GM12878 (cell line): ENCODE results near the gene PDK3. TPM values are rescaled to one million over a fixed set of nuclear protein-coding genes. Genes with fewer than 3 reads are reported as not detected.

Experiments
- CBX3 ChIP-seq: fragments of 200-600 bp; sonication (generic); IDR thresholded peaks from 2 replicates; pipeline ENCODE4 v1.6.1; 2016; ENCODE audit warnings: low read depth, borderline replicate concordance
- CHD2 ChIP-seq: IDR thresholded peaks from 2 replicates; pipeline ENCODE4 v1.6.1; 2011; ENCODE audit warnings: low read depth, low read length, improper control_type of control experiment, borderline replicate concordance
- CHD4 ChIP-seq: fragments of 200-600 bp; sonication (generic); IDR thresholded peaks from 2 replicates; pipeline ENCODE4 v1.6.1; 2016; ENCODE audit warnings: mild to moderate bottlenecking
- DPF2 ChIP-seq: fragments of 450-650 bp; IDR thresholded peaks from 2 replicates; pipeline ENCODE4 v1.6.1; 2017; ENCODE audit warnings: mild to moderate bottlenecking
- ESRRA ChIP-seq: IDR thresholded peaks from 2 replicates; pipeline ENCODE4 v1.6.1; 2012; ENCODE audit warnings: mild to moderate bottlenecking, low read length, improper control_type of control experiment
- FOXM1 ChIP-seq: IDR thresholded peaks from 2 replicates; pipeline ENCODE4 v1.6.1; 2012; ENCODE audit warnings: low read depth, mild to moderate bottlenecking, inconsistent platforms, low read length, moderate library complexity
- GABPA ChIP-seq: IDR thresholded peaks from 2 replicates; pipeline ENCODE4 v1.6.1; 2014; ENCODE audit warnings: antibody characterized with exemption, low read depth, mild to moderate bottlenecking, inconsistent platforms
- IKZF2 ChIP-seq, 2 experiments: fragments of 450-650 bp; IDR thresholded peaks; 2 replicates each; pipeline ENCODE4 v1.6.1; 2017; ENCODE audit warnings: mild to moderate bottlenecking in 2 of 2, moderate library complexity in 2 of 2
- KAT2A ChIP-seq: conservative IDR thresholded peaks from 2 replicates; pipeline ENCODE4 v1.6.1; 2011; ENCODE audit warnings: low read depth, low read length; ENCODE audit not compliant: control insufficient read depth
- MTA3 ChIP-seq: IDR thresholded peaks from 2 replicates; pipeline ENCODE4 v1.6.1; 2012; ENCODE audit warnings: low read length, inconsistent platforms, borderline replicate concordance
- NBN ChIP-seq: fragments of 450-650 bp; IDR thresholded peaks from 2 replicates; pipeline ENCODE4 v1.6.1; 2016
- NFIC ChIP-seq: IDR thresholded peaks from 2 replicates; pipeline ENCODE4 v1.6.1; 2012; ENCODE audit warnings: low read depth, mild to moderate bottlenecking, inconsistent platforms, low read length, moderate library complexity
- NFXL1 ChIP-seq: fragments of 450-650 bp; IDR thresholded peaks from 2 replicates; pipeline ENCODE4 v1.6.1; 2017; ENCODE audit warnings: antibody characterized with exemption, mild to moderate bottlenecking, borderline replicate concordance
- NFYA ChIP-seq: IDR thresholded peaks from 2 replicates; pipeline ENCODE4 v1.6.1; 2011; ENCODE audit warnings: low read depth, mild to moderate bottlenecking, low read length, improper control_type of control experiment, borderline replicate concordance
- PAX5 ChIP-seq: IDR thresholded peaks from 2 replicates; pipeline ENCODE4 v1.6.1; 2011; ENCODE audit warnings: low read depth, low read length, borderline replicate concordance
- POU2F2 ChIP-seq: IDR thresholded peaks from 3 replicates; pipeline ENCODE4 v1.6.1; 2011; ENCODE audit warnings: low read depth, mild to moderate bottlenecking, low read length, borderline replicate concordance
- RAD21 ChIP-seq: IDR thresholded peaks from 2 replicates; pipeline ENCODE4 v1.6.1; 2011; ENCODE audit warnings: mild to moderate bottlenecking, low read depth, low read length, moderate library complexity; ENCODE audit not compliant: insufficient read depth
- RBBP5 ChIP-seq: fragments of 200-600 bp; sonication (generic); conservative IDR thresholded peaks from 2 replicates; pipeline ENCODE4 v1.6.1; 2016
- SIX5 ChIP-seq: IDR thresholded peaks from 2 replicates; pipeline ENCODE4 v1.6.1; 2011; ENCODE audit warnings: mild to moderate bottlenecking, low read depth, low read length, moderate library complexity; ENCODE audit not compliant: severe bottlenecking
- SMC3 ChIP-seq: IDR thresholded peaks from 2 replicates; pipeline ENCODE4 v1.6.1; 2011; ENCODE audit warnings: low read length, improper control_type of control experiment, borderline replicate concordance
- STAT1 ChIP-seq: fragments of 450-650 bp; conservative IDR thresholded peaks from 2 replicates; pipeline ENCODE4 v1.6.1; 2014; ENCODE audit warnings: antibody characterized with exemption, mild to moderate bottlenecking
- STAT3 ChIP-seq: IDR thresholded peaks from 2 replicates; pipeline ENCODE4 v1.6.1; 2011; ENCODE audit warnings: low read depth, low read length, improper control_type of control experiment
- YY1 ChIP-seq: IDR thresholded peaks from 2 replicates; pipeline ENCODE4 v1.6.1; 2011; ENCODE audit warnings: low read depth, mild to moderate bottlenecking, low read length
- ZNF274 ChIP-seq: IDR thresholded peaks from one replicate; pipeline ENCODE4 v1.8.0; 2011; ENCODE audit not compliant: insufficient read length, insufficient read depth
- polyA plus RNA-seq, 11 experiments: library from polyadenylated mRNA; depleted of rRNA in 4 of 11; unstranded in 6 of 11; stranded (reverse) in 5 of 11; fragments of >200 nt; fragmentation: Nextera tagmentation in 4 of 11; fragmentation: Illumina TruSeq in 1 of 11; extraction: Ambion mirVana in 4 of 11; extraction: Trizol in 1 of 11; gene quantifications; 1 replicate in 1 of 11; 2 replicates in 10 of 11; pipeline versions ENCODE4 v1.2.1 to v1.2.3, GENCODE V29; 2011 to 2016; ENCODE audit warnings: inconsistent platforms in 2 of 11, missing spikeins in 2 of 11, low read depth in 1 of 11
- total RNA-seq, 4 experiments: library from RNA; depleted of rRNA in 3 of 4; stranded (reverse); fragments of >200 nt in 3 of 4; fragmentation: Illumina TruSeq in 1 of 4; extraction: Trizol in 1 of 4; gene quantifications; 2 replicates each; pipeline versions ENCODE4 v1.2.1 to v1.2.3, GENCODE V29; 2013 to 2021
- TF ChIP-seq, protein P1 (sequence below): fragments of 450-650 bp; IDR thresholded peaks from 2 replicates; pipeline ENCODE4 v1.6.1; 2017; ENCODE audit warnings: low read depth, mild to moderate bottlenecking, moderate library complexity
- TF ChIP-seq, protein P2 (sequence below): fragments of 450-650 bp; IDR thresholded peaks from 2 replicates; pipeline ENCODE4 v1.6.1; 2018; ENCODE audit warnings: borderline replicate concordance, mild to moderate bottlenecking; ENCODE audit not compliant: partially characterized antibody
- TF ChIP-seq, protein P3 (sequence below): fragments of 450-650 bp; formaldehyde crosslinking; IDR thresholded peaks from 2 replicates; pipeline ENCODE4 v1.5.0; 2022; ENCODE audit warnings: mild to moderate bottlenecking, missing genetic modification characterization

The PDK3 gene
- total and polyA plus RNA-seq, 10 of the 15 experiments (the other 5 are each of a cell fraction or from before 2014, with no cell fraction given) = 4.2 to 54.6 (median 21.9) TPM

DNA sequence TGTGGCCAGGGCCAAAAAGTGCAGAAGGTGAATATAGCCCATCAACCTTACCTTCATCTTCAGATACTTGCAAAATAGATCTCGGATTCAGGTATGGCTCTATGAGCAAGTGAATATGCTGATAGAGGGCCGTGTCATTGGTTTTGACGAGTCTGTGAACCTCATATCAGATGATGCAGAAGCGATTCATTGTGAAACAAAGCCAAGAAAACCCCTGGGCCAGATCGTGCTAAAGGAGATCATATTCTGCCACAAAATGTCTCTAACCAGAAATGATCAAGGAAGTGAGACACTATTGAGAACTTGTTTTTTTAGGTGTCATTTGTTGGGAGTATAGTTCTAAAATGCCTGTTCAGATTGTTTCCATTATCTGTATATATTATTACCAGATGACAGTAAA is 48.3 kb downstream of the PDK3 start (continued):
- TF ChIP-seq, protein P1, sequence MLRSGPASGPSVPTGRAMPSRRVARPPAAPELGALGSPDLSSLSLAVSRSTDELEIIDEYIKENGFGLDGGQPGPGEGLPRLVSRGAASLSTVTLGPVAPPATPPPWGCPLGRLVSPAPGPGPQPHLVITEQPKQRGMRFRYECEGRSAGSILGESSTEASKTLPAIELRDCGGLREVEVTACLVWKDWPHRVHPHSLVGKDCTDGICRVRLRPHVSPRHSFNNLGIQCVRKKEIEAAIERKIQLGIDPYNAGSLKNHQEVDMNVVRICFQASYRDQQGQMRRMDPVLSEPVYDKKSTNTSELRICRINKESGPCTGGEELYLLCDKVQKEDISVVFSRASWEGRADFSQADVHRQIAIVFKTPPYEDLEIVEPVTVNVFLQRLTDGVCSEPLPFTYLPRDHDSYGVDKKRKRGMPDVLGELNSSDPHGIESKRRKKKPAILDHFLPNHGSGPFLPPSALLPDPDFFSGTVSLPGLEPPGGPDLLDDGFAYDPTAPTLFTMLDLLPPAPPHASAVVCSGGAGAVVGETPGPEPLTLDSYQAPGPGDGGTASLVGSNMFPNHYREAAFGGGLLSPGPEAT = peak; percentile 89
- TF ChIP-seq POU2F2 = no peak
- TF ChIP-seq CHD4 = no peak
- no peak for TF ChIP-seq PAX5
- 0 out of 2 replicates have a peak, but pooled peaks have one; percentile 43 for TF ChIP-seq STAT3
- TF ChIP-seq MTA3 = no peak
- 0 out of 2 replicates have a peak, but pooled peaks have one; percentile 33 for TF ChIP-seq FOXM1
- TF ChIP-seq GABPA = no peak
- TF ChIP-seq CBX3 = no peak
- no peak for TF ChIP-seq NFYA
- no peak for TF ChIP-seq RBBP5
- peak; percentile 52; the same call in 1 of the 2 replicates for TF ChIP-seq CHD2
- TF ChIP-seq STAT1 = no peak
- no peak for TF ChIP-seq RAD21
- 0 out of 2 replicates have a peak, but pooled peaks have one; percentile 35 for TF ChIP-seq NBN
- no peak for TF ChIP-seq SIX5
- TF ChIP-seq ZNF274 = no peak
- TF ChIP-seq NFXL1 = no peak
- TF ChIP-seq SMC3 = no peak
- TF ChIP-seq KAT2A = no peak
- TF ChIP-seq, protein P2, sequence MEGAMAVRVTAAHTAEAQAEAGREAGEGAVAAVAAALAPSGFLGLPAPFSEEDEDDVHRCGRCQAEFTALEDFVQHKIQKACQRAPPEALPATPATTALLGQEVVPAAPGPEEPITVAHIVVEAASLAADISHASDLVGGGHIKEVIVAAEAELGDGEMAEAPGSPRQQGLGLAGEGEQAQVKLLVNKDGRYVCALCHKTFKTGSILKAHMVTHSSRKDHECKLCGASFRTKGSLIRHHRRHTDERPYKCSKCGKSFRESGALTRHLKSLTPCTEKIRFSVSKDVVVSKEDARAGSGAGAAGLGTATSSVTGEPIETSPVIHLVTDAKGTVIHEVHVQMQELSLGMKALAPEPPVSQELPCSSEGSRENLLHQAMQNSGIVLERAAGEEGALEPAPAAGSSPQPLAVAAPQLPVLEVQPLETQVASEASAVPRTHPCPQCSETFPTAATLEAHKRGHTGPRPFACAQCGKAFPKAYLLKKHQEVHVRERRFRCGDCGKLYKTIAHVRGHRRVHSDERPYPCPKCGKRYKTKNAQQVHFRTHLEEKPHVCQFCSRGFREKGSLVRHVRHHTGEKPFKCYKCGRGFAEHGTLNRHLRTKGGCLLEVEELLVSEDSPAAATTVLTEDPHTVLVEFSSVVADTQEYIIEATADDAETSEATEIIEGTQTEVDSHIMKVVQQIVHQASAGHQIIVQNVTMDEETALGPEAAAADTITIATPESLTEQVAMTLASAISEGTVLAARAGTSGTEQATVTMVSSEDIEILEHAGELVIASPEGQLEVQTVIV = no peak
- TF ChIP-seq YY1 = 0 out of 2 replicates have a peak, but pooled peaks have one; percentile 31
- TF ChIP-seq, protein P3, sequence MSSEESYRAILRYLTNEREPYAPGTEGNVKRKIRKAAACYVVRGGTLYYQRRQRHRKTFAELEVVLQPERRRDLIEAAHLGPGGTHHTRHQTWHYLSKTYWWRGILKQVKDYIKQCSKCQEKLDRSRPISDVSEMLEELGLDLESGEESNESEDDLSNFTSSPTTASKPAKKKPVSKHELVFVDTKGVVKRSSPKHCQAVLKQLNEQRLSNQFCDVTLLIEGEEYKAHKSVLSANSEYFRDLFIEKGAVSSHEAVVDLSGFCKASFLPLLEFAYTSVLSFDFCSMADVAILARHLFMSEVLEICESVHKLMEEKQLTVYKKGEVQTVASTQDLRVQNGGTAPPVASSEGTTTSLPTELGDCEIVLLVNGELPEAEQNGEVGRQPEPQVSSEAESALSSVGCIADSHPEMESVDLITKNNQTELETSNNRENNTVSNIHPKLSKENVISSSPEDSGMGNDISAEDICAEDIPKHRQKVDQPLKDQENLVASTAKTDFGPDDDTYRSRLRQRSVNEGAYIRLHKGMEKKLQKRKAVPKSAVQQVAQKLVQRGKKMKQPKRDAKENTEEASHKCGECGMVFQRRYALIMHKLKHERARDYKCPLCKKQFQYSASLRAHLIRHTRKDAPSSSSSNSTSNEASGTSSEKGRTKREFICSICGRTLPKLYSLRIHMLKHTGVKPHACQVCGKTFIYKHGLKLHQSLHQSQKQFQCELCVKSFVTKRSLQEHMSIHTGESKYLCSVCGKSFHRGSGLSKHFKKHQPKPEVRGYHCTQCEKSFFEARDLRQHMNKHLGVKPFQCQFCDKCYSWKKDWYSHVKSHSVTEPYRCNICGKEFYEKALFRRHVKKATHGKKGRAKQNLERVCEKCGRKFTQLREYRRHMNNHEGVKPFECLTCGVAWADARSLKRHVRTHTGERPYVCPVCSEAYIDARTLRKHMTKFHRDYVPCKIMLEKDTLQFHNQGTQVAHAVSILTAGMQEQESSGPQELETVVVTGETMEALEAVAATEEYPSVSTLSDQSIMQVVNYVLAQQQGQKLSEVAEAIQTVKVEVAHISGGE = no peak
- TF ChIP-seq DPF2 = peak; percentile 83; the same call in 1 of the 2 replicates
- TF ChIP-seq NFIC = peak; percentile 78
- no peak for TF ChIP-seq ESRRA
- TF ChIP-seq IKZF2 (IDR thresholded peaks at IDR 0.05) = peak; percentile 21 to 27; a peak in 2 of 4 replicates
